ENCODE results near the gene TAF1C.

DNA sequence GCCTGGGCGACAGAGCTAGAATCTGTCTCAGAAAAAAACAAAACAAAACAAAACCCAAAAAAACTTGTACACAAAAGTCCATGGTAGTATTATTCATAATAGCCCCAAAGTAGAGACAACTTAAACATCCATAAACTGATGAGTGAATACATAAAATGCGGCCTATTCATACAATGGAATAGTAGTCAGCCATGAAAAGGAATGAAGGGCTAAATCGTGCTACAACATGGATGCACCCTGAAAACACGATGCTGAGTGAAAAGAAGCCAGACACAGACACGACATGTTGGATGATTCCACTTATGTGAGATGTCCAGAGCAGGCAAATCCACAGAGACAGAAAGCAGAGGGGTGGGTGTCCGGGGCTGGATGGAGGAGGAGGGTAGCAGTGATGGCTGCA is 40.7 kb upstream of the TAF1C start:
- TF ChIP-seq CTCF (conservative IDR thresholded peaks at IDR 0.05 in 1 of 2, IDR thresholded peaks at IDR 0.05 in 1 of 2; ENCODE audit: extremely low read depth in 1 of 2, insufficient read depth in 1 of 2, low read depth in 1 of 2, low read length in 2 of 2) (no peak), EZH2 (IDR thresholded peaks at IDR 0.05; ENCODE audit: borderline replicate concordance, low read length) (no peak)
